Right atrium auricular region (tissue), 2 donors: Measurements from ENCODE around the gene MRPL41. TPM values are rescaled to one million over a fixed set of nuclear protein-coding genes. Genes with fewer than 3 reads are reported as not detected.
A peak's percentile ranks its signal among the peaks of the same experiment; 100 is the strongest.
"Not testable (repeated sequence)": the region's sequence is repeated elsewhere in the genome, so short reads cannot be mapped to it uniquely, and the experiment has no call there.

Experiments used
- DNase-seq: peaks from one replicate; pipeline ENCODE4 v3.0.0-alpha.2; 2019; ENCODE audit warnings: low spot score
- H3K27ac ChIP-seq, 2 donors: fragments of 200-600 bp; sonication (generic); 1 replicate in 1 of 2; 2 replicates in 1 of 2; pipeline ENCODE4 v1.5.1; 2016 to 2019
- H3K27me3 ChIP-seq, 2 donors: fragments of 200-600 bp; sonication (generic); one replicate each; pipeline versions ENCODE4 v1.5.1 to v1.6.0; 2017 to 2019
- H3K36me3 ChIP-seq: fragments of 200-600 bp; sonication (generic); one replicate; pipeline ENCODE4 v1.5.1; 2016
- H3K4me1 ChIP-seq, 2 donors: fragments of 200-600 bp; sonication (generic); one replicate each; pipeline versions ENCODE4 v1.5.1 to v1.6.0; 2017 to 2019
- H3K4me3 ChIP-seq, 2 donors: fragments of 200-600 bp; sonication (generic); 1 replicate in 1 of 2; 2 replicates in 1 of 2; pipeline ENCODE4 v1.5.1; 2017 to 2019; ENCODE audit warnings: mild to moderate bottlenecking in 1 of 2, moderate library complexity in 1 of 2
- H3K9me3 ChIP-seq, 2 donors: fragments of 200-600 bp; sonication (generic); one replicate each; pipeline ENCODE4 v1.5.1; 2019
- total RNA-seq, 2 donors: library from RNA; depleted of rRNA; stranded (reverse); fragments of >200 nt; gene quantifications; one replicate each; pipeline ENCODE4 v1.1.0, GENCODE V29; 2016
- TF ChIP-seq, protein P1 (sequence below), 2 donors: fragments of 200-600 bp; sonication (generic); IDR thresholded peaks; one replicate each; pipeline ENCODE4 v1.5.1; 2019; ENCODE audit warnings: antibody characterized with exemption in 2 of 2

MRPL41 gene
- total RNA-seq, 2 donors from 2014 or later, result 172 to 238 TPM

DNA sequence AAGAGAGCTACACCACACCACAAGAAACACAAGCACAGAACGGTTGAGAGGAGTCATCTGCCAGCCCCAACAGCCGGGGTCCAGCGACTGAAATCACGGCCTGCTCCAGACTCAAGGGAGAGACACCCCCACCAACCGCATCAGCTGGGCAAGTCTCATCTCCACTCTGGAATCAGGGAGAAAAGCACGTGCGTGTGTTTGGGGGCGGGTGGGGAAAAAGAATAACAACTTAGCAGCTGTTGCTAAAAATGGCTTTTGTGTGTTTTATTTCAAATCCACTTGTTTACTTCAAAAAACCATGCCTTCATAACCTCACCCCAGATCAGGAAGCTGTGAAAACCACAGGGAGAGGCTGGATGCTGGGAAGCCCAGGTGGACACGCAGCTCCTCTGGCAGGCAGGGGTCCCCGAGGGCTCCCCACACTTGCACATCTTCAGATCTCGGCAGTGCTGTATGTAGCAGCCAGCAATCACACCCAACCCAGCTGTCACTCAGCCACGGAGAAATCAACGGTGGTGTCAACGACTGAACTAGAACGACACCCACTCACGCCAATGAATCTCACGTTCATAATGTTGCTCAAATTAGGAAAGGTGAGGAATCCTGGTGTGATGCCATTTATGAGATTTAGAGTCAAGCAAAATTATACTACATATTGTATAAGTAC is 20.4 kb upstream of the MRPL41 start:
- no peaks in the 10 kb centered on the region for H3K27me3 ChIP-seq
- no peak for DNase-seq
- peaks cover 0 to 6% of the 10 kb centered on the region in 2 donors for H3K4me1 ChIP-seq
- H3K4me3 ChIP-seq, result no peak overlapping the region
- TF ChIP-seq, protein P1, sequence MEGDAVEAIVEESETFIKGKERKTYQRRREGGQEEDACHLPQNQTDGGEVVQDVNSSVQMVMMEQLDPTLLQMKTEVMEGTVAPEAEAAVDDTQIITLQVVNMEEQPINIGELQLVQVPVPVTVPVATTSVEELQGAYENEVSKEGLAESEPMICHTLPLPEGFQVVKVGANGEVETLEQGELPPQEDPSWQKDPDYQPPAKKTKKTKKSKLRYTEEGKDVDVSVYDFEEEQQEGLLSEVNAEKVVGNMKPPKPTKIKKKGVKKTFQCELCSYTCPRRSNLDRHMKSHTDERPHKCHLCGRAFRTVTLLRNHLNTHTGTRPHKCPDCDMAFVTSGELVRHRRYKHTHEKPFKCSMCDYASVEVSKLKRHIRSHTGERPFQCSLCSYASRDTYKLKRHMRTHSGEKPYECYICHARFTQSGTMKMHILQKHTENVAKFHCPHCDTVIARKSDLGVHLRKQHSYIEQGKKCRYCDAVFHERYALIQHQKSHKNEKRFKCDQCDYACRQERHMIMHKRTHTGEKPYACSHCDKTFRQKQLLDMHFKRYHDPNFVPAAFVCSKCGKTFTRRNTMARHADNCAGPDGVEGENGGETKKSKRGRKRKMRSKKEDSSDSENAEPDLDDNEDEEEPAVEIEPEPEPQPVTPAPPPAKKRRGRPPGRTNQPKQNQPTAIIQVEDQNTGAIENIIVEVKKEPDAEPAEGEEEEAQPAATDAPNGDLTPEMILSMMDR (IDR thresholded peaks at IDR 0.05), result no peak
- no peaks in the 10 kb centered on the region for H3K9me3 ChIP-seq
- H3K36me3 ChIP-seq, result no peaks in the 10 kb centered on the region
- H3K27ac ChIP-seq, result no peak overlapping the region

DNA sequence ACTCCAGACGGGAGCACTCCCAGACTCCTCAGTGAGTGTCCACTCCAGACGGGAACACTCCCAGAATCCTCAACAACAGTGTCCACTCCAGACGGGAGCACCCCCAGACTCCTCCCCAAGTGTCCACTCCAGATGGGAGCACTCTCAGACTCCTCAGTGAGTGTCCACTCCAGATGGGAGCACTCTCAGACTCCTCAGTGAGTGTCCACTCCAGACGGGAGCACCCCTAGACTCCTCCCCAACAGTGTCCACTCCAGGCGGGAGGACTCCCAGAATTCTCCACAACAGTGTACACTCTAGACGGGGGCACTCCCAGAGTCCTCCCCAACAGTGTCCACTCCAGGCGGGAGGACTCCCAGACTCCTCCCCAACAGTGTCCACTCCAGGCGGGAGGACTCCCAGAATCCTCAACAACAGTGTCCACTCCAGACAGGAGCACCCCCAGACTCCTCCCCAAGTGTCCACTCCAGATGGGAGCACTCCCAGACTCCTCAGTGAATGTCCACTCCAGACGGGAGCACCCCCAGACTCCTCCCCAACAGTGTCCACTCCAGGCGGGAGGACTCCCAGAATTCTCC is 18.7 kb upstream of the MRPL41 start:
- H3K4me1 ChIP-seq, H3K9me3 ChIP-seq, H3K4me3 ChIP-seq, H3K27ac ChIP-seq, DNase-seq, H3K27me3 ChIP-seq, H3K36me3 ChIP-seq: not testable (repeated sequence)

DNA sequence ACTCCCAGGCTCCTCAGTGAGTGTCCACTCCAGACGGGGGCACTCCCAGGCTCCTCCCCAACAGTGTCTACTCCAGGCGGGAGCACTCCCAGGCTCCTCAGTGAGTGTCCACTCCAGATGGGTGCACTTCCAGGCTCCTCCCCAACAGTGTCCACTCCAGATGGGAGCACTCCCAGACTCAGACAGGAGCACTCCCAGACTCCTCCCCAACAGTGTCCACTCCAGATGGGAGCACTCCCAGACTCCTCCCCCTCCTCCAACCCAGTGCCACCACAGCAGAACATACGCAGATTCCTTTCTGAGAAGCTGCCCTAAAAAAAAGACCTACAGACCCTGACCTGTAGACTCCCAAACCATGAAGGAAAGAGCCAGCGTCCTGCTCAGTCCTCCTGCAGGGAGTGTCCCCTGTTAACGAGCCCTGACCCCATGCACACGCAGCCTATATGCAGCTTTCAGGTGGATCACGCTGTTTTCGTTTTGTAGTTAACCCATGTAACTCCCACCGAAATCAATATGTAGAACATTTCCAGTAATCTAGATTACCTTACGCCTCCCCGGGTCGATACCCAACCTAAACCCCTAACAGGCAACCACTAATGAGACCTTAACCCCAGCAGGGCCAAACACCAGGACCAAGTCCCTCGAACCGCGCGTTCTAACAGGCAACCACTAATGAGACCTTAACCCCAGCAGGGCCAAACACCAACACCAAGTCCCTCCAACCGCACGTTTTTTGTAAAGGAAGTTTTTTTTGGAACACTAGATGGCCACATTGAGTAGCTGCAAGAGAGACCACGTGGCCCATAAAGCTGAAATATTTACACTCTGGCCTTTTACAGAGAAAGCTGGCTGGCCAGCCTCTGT is 17.2 kb upstream of the MRPL41 start:
- Histone ChIP-seq H3K27me3 (no peaks in the 10 kb centered on the region), H3K36me3 (no peaks in the 10 kb centered on the region), H3K9me3 (no peaks in the 10 kb centered on the region), H3K27ac (no peak overlapping the region), H3K4me1 (peaks cover 0 to 6% of the 10 kb centered on the region in 2 donors), H3K4me3 (no peak overlapping the region)
- TF ChIP-seq, protein P1 (IDR thresholded peaks at IDR 0.05), result peak; percentile 31 to 66
- DNase-seq, result no peak

DNA sequence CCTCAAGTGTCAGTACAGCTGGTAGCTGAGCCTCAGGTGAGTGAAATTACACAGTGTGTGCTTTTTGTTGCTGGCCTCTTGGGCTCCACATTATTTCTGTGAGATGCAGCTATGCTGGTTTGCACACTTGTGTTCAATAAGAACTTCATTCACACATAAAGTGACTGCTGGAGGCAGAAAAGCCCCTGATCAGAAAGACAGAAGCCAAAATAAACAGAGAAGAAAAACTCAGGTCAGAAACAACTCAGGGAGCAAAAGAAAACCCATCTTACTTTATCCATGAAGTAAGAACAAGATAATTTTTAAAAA is 16.6 kb upstream of the MRPL41 start:
- peaks cover under 1% of the 10 kb centered on the region for H3K36me3 ChIP-seq
- TF ChIP-seq, protein P1 (IDR thresholded peaks at IDR 0.05), result no peak
- H3K9me3 ChIP-seq, result no peaks in the 10 kb centered on the region
- no peaks in the 10 kb centered on the region for H3K27me3 ChIP-seq
- H3K4me1 ChIP-seq, result peaks cover 0 to 6% of the 10 kb centered on the region in 2 donors
- no peak for DNase-seq
- H3K4me3 ChIP-seq, result no peak overlapping the region
- no peak overlapping the region for H3K27ac ChIP-seq

DNA sequence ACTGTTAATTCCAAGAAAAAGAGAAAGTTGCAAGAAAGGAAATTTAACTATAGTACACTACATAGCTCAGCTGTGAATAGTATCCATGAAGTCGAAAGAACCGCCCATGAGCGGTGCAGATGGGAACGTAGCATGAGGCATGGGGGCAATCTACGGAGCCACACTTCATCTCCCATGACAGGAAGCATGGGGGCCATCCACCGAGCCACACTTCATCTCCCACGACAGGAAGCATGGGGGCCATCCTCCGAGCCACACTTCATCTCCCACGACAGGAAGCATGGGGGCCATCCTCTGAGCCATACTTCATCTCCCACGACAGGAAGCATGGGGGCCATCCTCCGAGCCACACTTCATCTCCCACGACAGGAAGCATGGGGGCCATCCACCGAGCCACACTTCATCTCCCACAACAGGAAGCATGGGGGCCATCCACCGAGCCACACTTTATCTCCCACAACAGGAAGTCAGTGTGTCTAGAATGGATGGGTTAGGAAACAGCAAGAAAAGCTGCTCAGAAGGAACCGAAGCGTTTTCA is 15.0 kb upstream of the MRPL41 start:
- not testable (repeated sequence) for H3K9me3 ChIP-seq, H3K27ac ChIP-seq, H3K4me3 ChIP-seq, H3K36me3 ChIP-seq, H3K27me3 ChIP-seq, H3K4me1 ChIP-seq, DNase-seq

DNA sequence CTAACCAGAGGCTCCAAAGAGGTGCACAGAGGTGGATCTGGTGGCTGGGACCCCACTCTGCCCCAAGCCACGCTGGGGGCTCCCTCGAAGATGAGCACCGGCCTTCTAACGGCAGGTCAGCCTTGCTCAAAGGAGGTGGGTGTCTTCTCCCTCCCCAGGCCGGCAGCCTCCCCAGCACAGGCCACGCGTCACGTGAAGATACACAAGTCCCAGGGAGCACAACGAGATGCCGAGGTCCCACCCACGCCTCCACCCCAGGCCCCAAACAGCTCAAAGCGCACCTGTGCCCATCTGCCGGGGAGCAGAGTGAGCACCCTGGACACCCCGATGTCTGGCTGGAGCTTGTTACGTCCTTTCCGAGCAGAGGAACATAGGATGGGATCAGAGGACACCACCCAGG is 13.6 kb upstream of the MRPL41 start:
- peaks cover 0 to 6% of the 10 kb centered on the region in 2 donors for H3K4me1 ChIP-seq
- H3K27me3 ChIP-seq, result no peaks in the 10 kb centered on the region
- no peak overlapping the region for H3K27ac ChIP-seq
- no peak for DNase-seq
- peaks cover 8% of the 10 kb centered on the region for H3K36me3 ChIP-seq
- TF ChIP-seq, protein P1 (IDR thresholded peaks at IDR 0.05), result no peak
- no peaks in the 10 kb centered on the region for H3K9me3 ChIP-seq
- no peak overlapping the region for H3K4me3 ChIP-seq
